ENCODE data around the gene ANKRD2. TPM values are rescaled to one million over a fixed set of nuclear protein-coding genes. Genes with fewer than 3 reads are reported as not detected.
"Not testable (repeated sequence)": the region's sequence is repeated elsewhere in the genome, so short reads cannot be mapped to it uniquely, and the experiment has no call there.

ANKRD2 gene
- total RNA-seq, 1 donor from 2014 or later: 0.35 TPM

DNA sequence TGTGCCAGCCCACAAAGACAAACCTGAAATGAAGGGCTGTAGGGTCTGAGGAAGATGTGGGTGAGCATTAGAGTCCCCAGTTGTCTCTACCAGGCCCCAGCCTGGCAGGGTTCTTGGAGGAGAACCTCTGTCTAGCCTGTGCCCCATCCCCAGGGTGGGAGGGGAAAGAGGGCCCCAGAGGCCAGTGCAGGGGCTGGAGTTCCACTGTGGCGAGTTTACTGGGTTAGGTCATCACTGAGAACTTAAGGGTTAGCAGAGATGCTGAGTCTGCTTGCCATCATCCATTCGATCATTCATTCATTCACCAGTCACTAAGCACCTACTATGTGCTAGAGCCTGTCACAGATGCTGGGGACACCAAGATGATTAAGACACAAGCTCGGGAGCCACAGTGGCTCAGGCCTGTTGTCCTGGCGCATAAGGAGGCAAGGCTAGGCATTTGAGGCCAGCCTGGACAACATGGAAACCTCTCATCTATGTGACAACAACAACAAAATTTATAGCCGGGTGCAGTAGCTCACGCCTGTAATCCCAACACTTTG, 2.6 kb downstream of the ANKRD2 start:
- peaks cover 9% of the 10 kb centered on the region for H3K4me1 ChIP-seq
- H3K27ac ChIP-seq: peak overlapping the region; percentile 12
- intact Hi-C loops (cut with DNase I): no loop called here
- H3K9me3 ChIP-seq: no peaks in the 10 kb centered on the region
- TF ChIP-seq, protein P1, sequence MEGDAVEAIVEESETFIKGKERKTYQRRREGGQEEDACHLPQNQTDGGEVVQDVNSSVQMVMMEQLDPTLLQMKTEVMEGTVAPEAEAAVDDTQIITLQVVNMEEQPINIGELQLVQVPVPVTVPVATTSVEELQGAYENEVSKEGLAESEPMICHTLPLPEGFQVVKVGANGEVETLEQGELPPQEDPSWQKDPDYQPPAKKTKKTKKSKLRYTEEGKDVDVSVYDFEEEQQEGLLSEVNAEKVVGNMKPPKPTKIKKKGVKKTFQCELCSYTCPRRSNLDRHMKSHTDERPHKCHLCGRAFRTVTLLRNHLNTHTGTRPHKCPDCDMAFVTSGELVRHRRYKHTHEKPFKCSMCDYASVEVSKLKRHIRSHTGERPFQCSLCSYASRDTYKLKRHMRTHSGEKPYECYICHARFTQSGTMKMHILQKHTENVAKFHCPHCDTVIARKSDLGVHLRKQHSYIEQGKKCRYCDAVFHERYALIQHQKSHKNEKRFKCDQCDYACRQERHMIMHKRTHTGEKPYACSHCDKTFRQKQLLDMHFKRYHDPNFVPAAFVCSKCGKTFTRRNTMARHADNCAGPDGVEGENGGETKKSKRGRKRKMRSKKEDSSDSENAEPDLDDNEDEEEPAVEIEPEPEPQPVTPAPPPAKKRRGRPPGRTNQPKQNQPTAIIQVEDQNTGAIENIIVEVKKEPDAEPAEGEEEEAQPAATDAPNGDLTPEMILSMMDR (IDR thresholded peaks at IDR 0.05): no peak
- H3K27me3 ChIP-seq (ENCODE audit: low read depth): no peaks in the 10 kb centered on the region
- peaks cover 16% of the 10 kb centered on the region for H3K36me3 ChIP-seq
- no peak overlapping the region for H3K4me3 ChIP-seq
- DNase-seq: no peak
- no peak for ATAC-seq

- ATAC-seq; intact Hi-C loops (cut with DNase I): not testable (repeated sequence)
Measured at GRCh38 chr10:97576487-97576886, 3.9 kb downstream of the ANKRD2 start.

GRCh38 chr10:97577701-97578100, 5.1 kb downstream of the ANKRD2 start:
- no peak overlapping the region for H3K4me3 ChIP-seq
- H3K9me3 ChIP-seq: no peaks in the 10 kb centered on the region
- no peak for ATAC-seq
- TF ChIP-seq, protein P1 (IDR thresholded peaks at IDR 0.05): no peak
- H3K27ac ChIP-seq: no peak overlapping the region
- no peaks in the 10 kb centered on the region for H3K27me3 ChIP-seq (ENCODE audit: low read depth)
- no peaks in the 10 kb centered on the region for H3K36me3 ChIP-seq
- H3K4me1 ChIP-seq: peaks cover under 1% of the 10 kb centered on the region
- intact Hi-C loops (cut with DNase I): no loop called here
- no peak for DNase-seq

More at GRCh38 chr10:97576487-97576886, 3.9 kb downstream of the ANKRD2 start:
- H3K27ac ChIP-seq; H3K36me3 ChIP-seq; H3K9me3 ChIP-seq; DNase-seq; H3K4me1 ChIP-seq; H3K4me3 ChIP-seq; H3K27me3 ChIP-seq (ENCODE audit: low read depth): not testable (repeated sequence)

DNA sequence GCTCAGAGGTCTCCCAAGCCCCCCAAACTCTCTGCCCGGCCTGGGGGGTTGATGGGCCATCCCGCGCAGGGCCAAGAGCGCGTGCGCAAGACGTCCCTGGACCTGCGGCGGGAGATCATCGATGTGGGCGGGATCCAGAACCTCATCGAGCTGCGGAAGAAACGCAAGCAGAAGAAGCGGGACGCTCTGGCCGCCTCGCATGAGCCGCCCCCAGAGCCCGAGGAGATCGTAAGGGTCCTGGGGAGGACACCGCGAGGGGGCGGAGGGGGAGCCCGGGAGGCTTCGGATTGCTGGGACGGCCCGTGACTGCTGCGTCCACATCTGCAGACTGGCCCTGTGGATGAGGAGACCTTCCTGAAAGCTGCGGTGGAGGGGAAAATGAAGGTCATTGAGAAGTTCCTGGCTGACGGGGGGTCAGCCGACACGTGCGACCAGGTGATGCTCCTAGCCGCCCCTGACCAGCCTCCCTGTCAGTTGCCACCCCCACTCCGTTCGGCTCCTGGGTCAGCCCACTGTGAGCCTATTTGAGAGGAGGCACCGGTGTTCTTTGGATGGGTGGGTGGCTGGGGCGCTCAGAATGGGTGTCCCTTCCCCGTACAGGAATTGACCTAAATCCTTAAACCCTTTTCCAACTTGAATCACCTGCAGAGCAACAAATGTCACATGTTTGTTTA, 5.7 kb downstream of the ANKRD2 start:
- Histone ChIP-seq H3K27ac (no peak overlapping the region), H3K4me1 (no peaks in the 10 kb centered on the region), H3K36me3 (no peaks in the 10 kb centered on the region), H3K4me3 (no peak overlapping the region), H3K27me3 (ENCODE audit: low read depth) (no peaks in the 10 kb centered on the region), H3K9me3 (no peaks in the 10 kb centered on the region)
- TF ChIP-seq, protein P1 (IDR thresholded peaks at IDR 0.05): no peak
- intact Hi-C loops (cut with DNase I): no loop called here
- ATAC-seq: no peak
- no peak for DNase-seq

DNA sequence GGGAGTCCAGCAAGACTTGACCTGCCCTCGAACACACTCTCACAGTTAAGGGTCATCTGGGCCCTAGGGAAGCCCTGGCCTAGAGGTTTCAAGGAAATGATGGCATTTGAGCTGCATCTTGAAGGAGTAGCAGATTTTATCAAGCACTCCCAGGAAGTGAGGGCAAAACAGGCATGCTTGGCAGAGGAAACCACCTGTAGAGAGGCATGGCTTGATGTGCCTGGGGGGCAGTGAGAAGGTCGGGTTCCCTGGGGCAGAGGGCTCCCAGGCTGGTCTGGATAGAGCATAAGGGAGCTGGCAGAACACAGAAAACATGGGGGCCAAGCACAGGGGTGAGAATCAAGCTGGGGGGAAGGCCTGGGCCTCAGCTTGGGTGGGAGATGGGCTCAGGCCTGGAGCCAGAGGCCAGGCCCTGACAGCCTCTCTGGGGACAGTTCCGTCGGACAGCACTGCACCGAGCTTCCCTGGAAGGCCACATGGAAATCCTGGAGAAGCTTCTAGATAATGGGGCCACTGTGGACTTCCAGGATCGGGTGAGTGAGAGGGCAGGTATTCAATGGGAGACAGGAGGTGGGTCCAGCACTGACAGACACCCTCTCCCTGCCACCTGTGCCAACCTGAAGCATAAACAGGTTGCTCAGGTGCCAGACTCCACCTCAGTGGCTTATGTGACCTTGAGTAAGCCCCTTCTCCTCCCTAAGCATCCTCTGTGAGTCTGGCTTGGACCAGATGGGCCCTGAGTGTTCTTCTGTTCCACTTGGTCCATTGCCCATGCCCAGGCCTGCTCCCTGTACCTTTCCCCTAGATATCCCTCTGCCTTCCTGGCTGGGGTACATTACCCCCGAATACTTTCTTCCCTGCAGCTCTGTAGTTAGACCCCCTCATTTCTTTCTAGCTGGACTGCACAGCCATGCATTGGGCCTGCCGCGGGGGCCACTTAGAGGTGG, 8.1 kb downstream of the ANKRD2 start:
- H3K36me3 ChIP-seq: no peaks in the 10 kb centered on the region
- H3K27ac ChIP-seq: no peak overlapping the region
- TF ChIP-seq, protein P1 (IDR thresholded peaks at IDR 0.05): no peak
- H3K9me3 ChIP-seq: no peaks in the 10 kb centered on the region
- no peaks in the 10 kb centered on the region for H3K4me1 ChIP-seq
- H3K27me3 ChIP-seq (ENCODE audit: low read depth): no peaks in the 10 kb centered on the region
- ATAC-seq (no peak), DNase-seq (no peak)
- intact Hi-C loops (cut with DNase I): no loop called here
- H3K4me3 ChIP-seq: no peak overlapping the region
